ENCODE measurements around the gene RAI1.

GRCh38 chr17:17668775-17669579 lies 12.3 kb upstream of the RAI1 start:
- no peak for TF ChIP-seq POLR2A (IDR thresholded peaks at IDR 0.05)
- TF ChIP-seq, protein P1, sequence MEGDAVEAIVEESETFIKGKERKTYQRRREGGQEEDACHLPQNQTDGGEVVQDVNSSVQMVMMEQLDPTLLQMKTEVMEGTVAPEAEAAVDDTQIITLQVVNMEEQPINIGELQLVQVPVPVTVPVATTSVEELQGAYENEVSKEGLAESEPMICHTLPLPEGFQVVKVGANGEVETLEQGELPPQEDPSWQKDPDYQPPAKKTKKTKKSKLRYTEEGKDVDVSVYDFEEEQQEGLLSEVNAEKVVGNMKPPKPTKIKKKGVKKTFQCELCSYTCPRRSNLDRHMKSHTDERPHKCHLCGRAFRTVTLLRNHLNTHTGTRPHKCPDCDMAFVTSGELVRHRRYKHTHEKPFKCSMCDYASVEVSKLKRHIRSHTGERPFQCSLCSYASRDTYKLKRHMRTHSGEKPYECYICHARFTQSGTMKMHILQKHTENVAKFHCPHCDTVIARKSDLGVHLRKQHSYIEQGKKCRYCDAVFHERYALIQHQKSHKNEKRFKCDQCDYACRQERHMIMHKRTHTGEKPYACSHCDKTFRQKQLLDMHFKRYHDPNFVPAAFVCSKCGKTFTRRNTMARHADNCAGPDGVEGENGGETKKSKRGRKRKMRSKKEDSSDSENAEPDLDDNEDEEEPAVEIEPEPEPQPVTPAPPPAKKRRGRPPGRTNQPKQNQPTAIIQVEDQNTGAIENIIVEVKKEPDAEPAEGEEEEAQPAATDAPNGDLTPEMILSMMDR (IDR thresholded peaks at IDR 0.05): no peak

Data from esophagus squamous epithelium (tissue), 4 donors.